NT2/D1 (cell line): ENCODE data around the gene TGM3.

Source experiments
- SUZ12 ChIP-seq: IDR thresholded peaks from 2 replicates; pipeline ENCODE4 v1.6.1; 2011; ENCODE audit not compliant: insufficient read length, insufficient read depth; ENCODE audit errors: extremely low read depth
- YY1 ChIP-seq: IDR thresholded peaks from 2 replicates; pipeline ENCODE4 v1.6.1; 2011; ENCODE audit not compliant: insufficient read length, insufficient read depth
- ZNF274 ChIP-seq: IDR thresholded peaks from 2 replicates; pipeline ENCODE4 v1.6.1; 2011; ENCODE audit warnings: mild to moderate bottlenecking, low read depth, low read length

GRCh38 chr20:2332711-2333110, 36.9 kb downstream of the TGM3 start:
- TF ChIP-seq SUZ12 (no peak), ZNF274 (no peak), YY1 (no peak)
